GM23338 (cell line): ENCODE results near the gene TMA7.
A peak's percentile ranks its signal among the peaks of the same experiment; 100 is the strongest.

Experiments
- EZH2 ChIP-seq: fragments of 200-600 bp; sonication (generic); IDR thresholded peaks from one replicate; pipeline ENCODE4 v1.8.0; 2017; ENCODE audit warnings: antibody characterized with exemption, mild to moderate bottlenecking, low read depth; ENCODE audit not compliant: unreplicated experiment
- EZH2phosphoT487 ChIP-seq: fragments of 200-600 bp; sonication (generic); IDR thresholded peaks from one replicate; pipeline ENCODE4 v1.8.1; 2018; ENCODE audit warnings: antibody characterized with exemption; ENCODE audit not compliant: unreplicated experiment
- JUNB ChIP-seq: IDR thresholded peaks from one replicate; pipeline ENCODE4 v1.6.1; 2016; ENCODE audit warnings: antibody characterized with exemption; ENCODE audit not compliant: unreplicated experiment
- POLR2AphosphoS5 ChIP-seq: IDR thresholded peaks from 2 replicates; pipeline ENCODE4 v1.6.1; 2016; ENCODE audit warnings: antibody characterized with exemption, low read depth
- TF ChIP-seq, protein P1 (sequence below), 2 experiments: fragments of 200-600 bp in 1 of 2; sonication (generic) in 1 of 2; conservative IDR thresholded peaks; 2 replicates each; pipeline versions ENCODE4 v1.5.1 to v1.6.1; 2016 to 2017; ENCODE audit warnings: antibody characterized with exemption in 2 of 2, low read depth in 2 of 2, mild to moderate bottlenecking in 2 of 2, moderate library complexity in 1 of 2
- TF ChIP-seq, protein P2 (sequence below): IDR thresholded peaks from 2 replicates; pipeline ENCODE4 v1.6.1; 2016; ENCODE audit warnings: antibody characterized with exemption
- TF ChIP-seq, protein P3 (sequence below): IDR thresholded peaks from one replicate; pipeline ENCODE4 v1.6.1; 2018; ENCODE audit warnings: antibody characterized with exemption; ENCODE audit not compliant: unreplicated experiment

DNA sequence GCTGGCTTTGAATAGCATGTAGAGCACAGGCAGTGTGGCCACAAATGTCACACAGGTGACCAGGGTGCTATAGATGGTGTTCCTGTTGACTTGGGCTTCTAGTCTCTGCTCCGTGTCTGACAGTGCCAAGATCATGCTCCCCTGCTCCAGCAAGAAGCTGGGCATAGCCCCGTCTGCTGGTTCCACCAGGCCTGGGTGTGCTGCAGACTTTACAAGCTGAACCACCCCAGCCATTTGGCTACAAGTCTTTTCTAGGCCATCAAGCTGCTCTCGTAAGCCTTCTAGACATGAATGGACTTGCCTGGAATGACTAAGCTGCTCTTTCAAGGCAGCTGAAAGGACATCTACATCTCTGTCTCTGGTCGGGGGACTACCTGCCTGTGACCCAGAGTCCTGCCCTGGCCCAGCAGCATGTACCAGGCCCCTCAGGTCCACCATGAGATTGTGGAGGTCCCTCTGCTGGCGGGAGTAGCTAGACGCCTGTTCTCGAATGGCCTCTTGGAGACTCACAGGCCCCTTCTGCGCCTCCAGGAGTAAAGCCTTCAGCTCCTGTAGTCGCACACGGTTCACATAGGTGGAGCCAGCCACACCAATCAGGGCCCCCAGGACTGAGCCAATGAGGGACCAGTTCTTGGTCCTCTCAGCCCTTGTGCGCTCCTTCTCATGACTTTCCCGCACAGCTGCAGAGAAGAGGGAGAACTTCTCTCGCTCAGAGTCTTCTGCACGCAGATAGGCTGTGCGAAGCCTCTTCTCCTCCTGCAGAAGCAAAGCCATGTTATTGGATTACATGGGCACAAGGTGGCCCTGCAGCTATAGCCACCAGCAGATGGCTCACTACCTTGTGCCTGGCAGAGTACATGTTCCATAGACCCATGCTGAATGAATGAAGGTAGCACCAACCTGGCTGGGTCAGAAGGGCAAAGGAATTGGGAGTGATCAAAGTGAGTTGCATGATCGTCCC is 7.4 kb upstream of the TMA7 start:
- TF ChIP-seq, protein P1, sequence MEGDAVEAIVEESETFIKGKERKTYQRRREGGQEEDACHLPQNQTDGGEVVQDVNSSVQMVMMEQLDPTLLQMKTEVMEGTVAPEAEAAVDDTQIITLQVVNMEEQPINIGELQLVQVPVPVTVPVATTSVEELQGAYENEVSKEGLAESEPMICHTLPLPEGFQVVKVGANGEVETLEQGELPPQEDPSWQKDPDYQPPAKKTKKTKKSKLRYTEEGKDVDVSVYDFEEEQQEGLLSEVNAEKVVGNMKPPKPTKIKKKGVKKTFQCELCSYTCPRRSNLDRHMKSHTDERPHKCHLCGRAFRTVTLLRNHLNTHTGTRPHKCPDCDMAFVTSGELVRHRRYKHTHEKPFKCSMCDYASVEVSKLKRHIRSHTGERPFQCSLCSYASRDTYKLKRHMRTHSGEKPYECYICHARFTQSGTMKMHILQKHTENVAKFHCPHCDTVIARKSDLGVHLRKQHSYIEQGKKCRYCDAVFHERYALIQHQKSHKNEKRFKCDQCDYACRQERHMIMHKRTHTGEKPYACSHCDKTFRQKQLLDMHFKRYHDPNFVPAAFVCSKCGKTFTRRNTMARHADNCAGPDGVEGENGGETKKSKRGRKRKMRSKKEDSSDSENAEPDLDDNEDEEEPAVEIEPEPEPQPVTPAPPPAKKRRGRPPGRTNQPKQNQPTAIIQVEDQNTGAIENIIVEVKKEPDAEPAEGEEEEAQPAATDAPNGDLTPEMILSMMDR (conservative IDR thresholded peaks at IDR 0.05; ENCODE audit: low read depth in 2 of 2), result peak; percentile 48 to 68
- TF ChIP-seq POLR2AphosphoS5 (no peak), EZH2phosphoT487 (no peak), JUNB (no peak), EZH2 (no peak)
- TF ChIP-seq, protein P2, sequence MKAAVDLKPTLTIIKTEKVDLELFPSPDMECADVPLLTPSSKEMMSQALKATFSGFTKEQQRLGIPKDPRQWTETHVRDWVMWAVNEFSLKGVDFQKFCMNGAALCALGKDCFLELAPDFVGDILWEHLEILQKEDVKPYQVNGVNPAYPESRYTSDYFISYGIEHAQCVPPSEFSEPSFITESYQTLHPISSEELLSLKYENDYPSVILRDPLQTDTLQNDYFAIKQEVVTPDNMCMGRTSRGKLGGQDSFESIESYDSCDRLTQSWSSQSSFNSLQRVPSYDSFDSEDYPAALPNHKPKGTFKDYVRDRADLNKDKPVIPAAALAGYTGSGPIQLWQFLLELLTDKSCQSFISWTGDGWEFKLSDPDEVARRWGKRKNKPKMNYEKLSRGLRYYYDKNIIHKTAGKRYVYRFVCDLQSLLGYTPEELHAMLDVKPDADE, result no peak
- TF ChIP-seq, protein P3, sequence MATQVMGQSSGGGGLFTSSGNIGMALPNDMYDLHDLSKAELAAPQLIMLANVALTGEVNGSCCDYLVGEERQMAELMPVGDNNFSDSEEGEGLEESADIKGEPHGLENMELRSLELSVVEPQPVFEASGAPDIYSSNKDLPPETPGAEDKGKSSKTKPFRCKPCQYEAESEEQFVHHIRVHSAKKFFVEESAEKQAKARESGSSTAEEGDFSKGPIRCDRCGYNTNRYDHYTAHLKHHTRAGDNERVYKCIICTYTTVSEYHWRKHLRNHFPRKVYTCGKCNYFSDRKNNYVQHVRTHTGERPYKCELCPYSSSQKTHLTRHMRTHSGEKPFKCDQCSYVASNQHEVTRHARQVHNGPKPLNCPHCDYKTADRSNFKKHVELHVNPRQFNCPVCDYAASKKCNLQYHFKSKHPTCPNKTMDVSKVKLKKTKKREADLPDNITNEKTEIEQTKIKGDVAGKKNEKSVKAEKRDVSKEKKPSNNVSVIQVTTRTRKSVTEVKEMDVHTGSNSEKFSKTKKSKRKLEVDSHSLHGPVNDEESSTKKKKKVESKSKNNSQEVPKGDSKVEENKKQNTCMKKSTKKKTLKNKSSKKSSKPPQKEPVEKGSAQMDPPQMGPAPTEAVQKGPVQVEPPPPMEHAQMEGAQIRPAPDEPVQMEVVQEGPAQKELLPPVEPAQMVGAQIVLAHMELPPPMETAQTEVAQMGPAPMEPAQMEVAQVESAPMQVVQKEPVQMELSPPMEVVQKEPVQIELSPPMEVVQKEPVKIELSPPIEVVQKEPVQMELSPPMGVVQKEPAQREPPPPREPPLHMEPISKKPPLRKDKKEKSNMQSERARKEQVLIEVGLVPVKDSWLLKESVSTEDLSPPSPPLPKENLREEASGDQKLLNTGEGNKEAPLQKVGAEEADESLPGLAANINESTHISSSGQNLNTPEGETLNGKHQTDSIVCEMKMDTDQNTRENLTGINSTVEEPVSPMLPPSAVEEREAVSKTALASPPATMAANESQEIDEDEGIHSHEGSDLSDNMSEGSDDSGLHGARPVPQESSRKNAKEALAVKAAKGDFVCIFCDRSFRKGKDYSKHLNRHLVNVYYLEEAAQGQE, result no peak
